ENCODE data around the gene CLPX.
"Not testable (repeated sequence)": the region's sequence is repeated elsewhere in the genome, so short reads cannot be mapped to it uniquely, and the experiment has no call there.

The CLPX gene

GRCh38 chr15:65101891-65102708 lies 83.0 kb downstream of the CLPX start:
- peak overlapping the region; percentile 63 for H3K4me3 ChIP-seq (ENCODE audit: low read depth, low read length)
- H3K27ac ChIP-seq (ENCODE audit: low read depth, low read length), result no peak overlapping the region
- peak overlapping the region; percentile 36; the same call in 1 of the 2 replicates for H3K9ac ChIP-seq (ENCODE audit: low read depth, low read length)
- H3K4me1 ChIP-seq (ENCODE audit: control insufficient read depth, insufficient read depth, low read length), result no peaks in the 10 kb centered on the region; the same call in 1 of the 2 replicates
- peaks cover 6% of the 10 kb centered on the region; the same call in 1 of the 2 replicates for H3K36me3 ChIP-seq (ENCODE audit: control insufficient read depth, insufficient read depth, low read length)
- H3K27me3 ChIP-seq (ENCODE audit: control insufficient read depth, insufficient read depth, low read length), result peaks cover 10% of the 10 kb centered on the region; the same call in 1 of the 2 replicates
- H3K9me3 ChIP-seq (ENCODE audit: control insufficient read depth, insufficient read depth, low read length), result no peaks in the 10 kb centered on the region

DNA sequence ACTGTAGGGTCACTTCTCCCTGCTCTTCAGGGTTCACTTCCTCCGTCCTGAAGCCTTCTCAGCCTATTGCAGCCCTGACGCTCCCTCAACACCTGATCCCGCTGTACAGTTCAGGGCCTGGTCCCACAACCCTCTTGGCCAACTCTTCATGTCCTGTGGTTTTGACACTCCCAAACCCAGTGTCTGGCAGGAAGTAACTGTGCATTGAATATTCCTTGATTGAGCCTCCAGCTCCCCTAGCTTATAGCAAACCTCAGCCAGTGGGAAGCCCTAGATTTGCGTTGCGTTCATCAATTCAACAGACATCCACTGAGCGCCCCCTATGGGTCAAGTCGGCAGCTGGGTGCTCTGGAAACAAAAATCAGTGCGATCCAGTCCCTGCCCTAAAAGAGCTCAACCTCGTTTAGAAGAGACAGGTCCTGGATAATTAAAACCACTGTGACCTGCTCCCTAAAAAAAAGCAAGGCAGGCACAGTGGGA lies 83.7 kb downstream of the CLPX start:
- Histone ChIP-seq H3K9me3 (ENCODE audit: control insufficient read depth, insufficient read depth, low read length) (no peaks in the 10 kb centered on the region), H3K9ac (ENCODE audit: low read depth, low read length) (peak overlapping the region; percentile 32; the same call in 1 of the 2 replicates), H3K4me3 (ENCODE audit: low read depth, low read length) (peak overlapping the region; percentile 63)

GRCh38 chr15:65100442-65100841 lies 84.7 kb downstream of the CLPX start:
- Histone ChIP-seq H3K4me3 (ENCODE audit: low read depth, low read length) (no peak overlapping the region), H3K9me3 (ENCODE audit: control insufficient read depth, insufficient read depth, low read length) (no peaks in the 10 kb centered on the region), H3K4me1 (ENCODE audit: control insufficient read depth, insufficient read depth, low read length) (no peaks in the 10 kb centered on the region; the same call in 1 of the 2 replicates), H3K36me3 (ENCODE audit: control insufficient read depth, insufficient read depth, low read length) (peaks cover 6% of the 10 kb centered on the region; the same call in 1 of the 2 replicates), H3K27ac (ENCODE audit: low read depth, low read length) (no peak overlapping the region), H3K9ac (ENCODE audit: low read depth, low read length) (no peak overlapping the region), H3K27me3 (ENCODE audit: control insufficient read depth, insufficient read depth, low read length) (peaks cover 10% of the 10 kb centered on the region; the same call in 1 of the 2 replicates)

More for the DNA sequence above, 83.7 kb downstream of the CLPX start:
- Histone ChIP-seq H3K36me3 (ENCODE audit: control insufficient read depth, insufficient read depth, low read length) (peaks cover 6% of the 10 kb centered on the region; the same call in 1 of the 2 replicates), H3K27ac (ENCODE audit: low read depth, low read length) (no peak overlapping the region), H3K27me3 (ENCODE audit: control insufficient read depth, insufficient read depth, low read length) (peaks cover 10% of the 10 kb centered on the region; the same call in 1 of the 2 replicates), H3K4me1 (ENCODE audit: control insufficient read depth, insufficient read depth, low read length) (no peaks in the 10 kb centered on the region; the same call in 1 of the 2 replicates)

GRCh38 chr15:65099801-65100200 lies 85.3 kb downstream of the CLPX start:
- H3K9me3 ChIP-seq (ENCODE audit: control insufficient read depth, insufficient read depth, low read length); H3K36me3 ChIP-seq (ENCODE audit: control insufficient read depth, insufficient read depth, low read length); H3K9ac ChIP-seq (ENCODE audit: low read depth, low read length); H3K4me1 ChIP-seq (ENCODE audit: control insufficient read depth, insufficient read depth, low read length); H3K4me3 ChIP-seq (ENCODE audit: low read depth, low read length); H3K27ac ChIP-seq (ENCODE audit: low read depth, low read length): not testable (repeated sequence)
- H3K27me3 ChIP-seq (ENCODE audit: control insufficient read depth, insufficient read depth, low read length), result peaks cover 10% of the 10 kb centered on the region; the same call in 1 of the 2 replicates

GRCh38 chr15:65099336-65099735 lies 85.8 kb downstream of the CLPX start:
- no peak overlapping the region for H3K9ac ChIP-seq (ENCODE audit: low read depth, low read length)
- H3K36me3 ChIP-seq (ENCODE audit: control insufficient read depth, insufficient read depth, low read length), result peaks cover 6% of the 10 kb centered on the region; the same call in 1 of the 2 replicates
- no peaks in the 10 kb centered on the region; the same call in 1 of the 2 replicates for H3K4me1 ChIP-seq (ENCODE audit: control insufficient read depth, insufficient read depth, low read length)
- no peak overlapping the region for H3K27ac ChIP-seq (ENCODE audit: low read depth, low read length)
- H3K27me3 ChIP-seq (ENCODE audit: control insufficient read depth, insufficient read depth, low read length), result peaks cover 10% of the 10 kb centered on the region; the same call in 1 of the 2 replicates
- H3K4me3 ChIP-seq (ENCODE audit: low read depth, low read length), result no peak overlapping the region
- no peaks in the 10 kb centered on the region for H3K9me3 ChIP-seq (ENCODE audit: control insufficient read depth, insufficient read depth, low read length)

Data from HUES48 (cell line).